Stimulated activated CD4-positive, alpha-beta T cell treated with anti-CD3 and anti-CD28 coated beads, Interleukin-2, amount 100 ng/mL, for 24 hours (primary cell): ENCODE measurements around the gene CA10.

Experiments
- DNase-seq, 2 donors: peaks; one replicate each; pipeline ENCODE4 v3.0.0-alpha.2; 2020

The CA10 gene

GRCh38 chr17:52145476-52145875, 13.0 kb downstream of the CA10 start:
- DNase-seq: no peak

- no peak for DNase-seq
Observed at GRCh38 chr17:52143542-52143941, 15.0 kb downstream of the CA10 start.

DNA sequence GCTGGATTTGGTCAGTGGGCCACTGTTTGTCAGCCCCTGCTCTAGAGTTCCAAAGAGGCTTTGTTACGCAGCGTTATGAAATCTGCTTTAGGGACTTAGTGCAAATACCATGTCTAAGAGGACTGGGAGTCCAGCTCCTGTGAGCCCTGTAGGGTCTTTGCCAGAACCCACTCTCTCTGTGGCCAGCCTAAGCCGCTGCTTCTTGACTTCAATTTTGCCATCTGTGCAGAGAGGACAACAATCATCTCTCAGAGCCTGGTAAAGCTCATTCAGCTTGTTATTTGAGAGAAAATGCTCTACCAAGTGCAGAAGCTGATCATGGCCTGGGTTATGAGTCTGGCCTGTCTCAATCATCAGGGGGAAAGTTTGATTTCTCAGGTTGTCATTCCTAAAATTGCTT, 17.9 kb downstream of the CA10 start:
- no peak for DNase-seq

DNA sequence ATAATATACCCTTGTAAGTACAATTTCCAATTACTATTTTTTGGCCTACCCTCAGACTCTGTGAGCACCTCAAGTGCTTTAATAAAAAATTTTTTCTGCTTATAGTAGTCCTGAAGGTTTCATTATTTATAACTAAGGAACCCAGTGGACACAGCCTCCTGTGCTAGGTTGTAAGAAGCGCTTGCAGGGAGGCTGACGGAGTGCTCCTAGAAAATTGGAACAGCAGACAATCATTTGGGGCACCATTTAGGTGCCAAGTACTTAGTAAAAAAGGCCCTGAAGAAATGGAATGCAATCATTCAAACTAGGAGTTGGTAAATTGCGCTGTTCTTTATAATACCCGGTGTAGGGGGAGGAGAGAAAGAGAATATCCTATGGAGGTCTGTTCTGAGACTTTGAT, 19.8 kb downstream of the CA10 start:
- DNase-seq: no peak

DNA sequence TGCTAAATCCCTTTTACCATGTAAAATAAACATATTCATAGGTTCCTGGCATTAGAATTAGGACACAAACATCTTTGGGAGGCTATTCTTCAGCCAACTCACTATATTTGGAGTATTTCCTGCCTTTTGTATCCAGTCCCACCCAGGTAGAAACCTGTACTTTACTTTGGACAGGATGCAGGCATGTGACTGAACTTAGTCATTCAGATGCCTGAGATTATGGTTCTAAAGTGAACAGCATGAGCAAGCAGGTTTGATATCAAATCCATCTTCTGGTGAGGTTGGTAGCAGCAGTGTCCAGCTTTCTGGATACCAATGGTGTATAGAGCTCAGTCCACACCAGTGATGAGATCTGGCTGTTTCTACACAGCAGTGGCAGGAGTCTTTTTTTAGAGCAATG, 20.2 kb downstream of the CA10 start:
- DNase-seq: no peak

DNA sequence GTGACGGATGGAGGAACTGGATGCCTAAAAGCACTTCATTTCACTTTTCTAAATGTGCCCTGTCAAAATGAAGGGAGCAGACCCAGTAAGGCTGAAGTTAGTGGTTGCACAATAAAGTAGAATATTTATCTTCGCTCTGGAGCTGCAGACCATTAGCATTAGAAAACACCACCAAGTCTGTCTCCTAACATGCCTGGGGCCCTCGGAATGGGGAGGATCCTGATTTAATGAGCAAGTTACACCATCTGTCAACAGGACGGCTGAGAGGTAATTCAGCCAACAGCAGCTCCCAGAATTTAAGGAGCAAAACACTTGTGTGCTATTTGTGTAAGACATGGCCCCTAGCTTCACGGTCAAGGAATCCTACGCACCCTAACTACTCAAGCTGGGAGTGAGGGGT, 22.3 kb downstream of the CA10 start:
- DNase-seq: no peak

- no peak for DNase-seq
Observed at GRCh38 chr17:52134641-52135040, 23.9 kb downstream of the CA10 start.

GRCh38 chr17:52128721-52129120, 29.8 kb downstream of the CA10 start:
- DNase-seq: no peak

DNA sequence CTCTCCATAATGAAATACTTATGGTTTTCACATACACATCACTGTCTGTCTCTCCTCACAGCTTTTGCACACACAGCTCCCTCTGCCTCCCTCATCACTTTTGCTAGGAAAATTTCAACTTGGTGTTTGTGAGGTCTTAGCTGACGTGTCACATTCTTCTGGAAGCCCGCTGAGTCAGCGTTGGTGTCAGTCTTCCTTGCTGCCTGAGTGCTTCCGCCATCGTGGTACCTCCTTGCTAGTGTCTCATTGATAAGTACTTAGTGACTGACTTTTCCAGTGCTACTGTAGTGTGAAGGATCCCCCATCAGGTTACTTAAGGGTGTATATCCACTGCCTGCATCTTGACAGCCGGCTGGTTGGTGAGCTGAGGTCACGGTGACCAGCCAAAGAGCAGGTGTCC, 33.5 kb downstream of the CA10 start:
- DNase-seq: no peak

DNA sequence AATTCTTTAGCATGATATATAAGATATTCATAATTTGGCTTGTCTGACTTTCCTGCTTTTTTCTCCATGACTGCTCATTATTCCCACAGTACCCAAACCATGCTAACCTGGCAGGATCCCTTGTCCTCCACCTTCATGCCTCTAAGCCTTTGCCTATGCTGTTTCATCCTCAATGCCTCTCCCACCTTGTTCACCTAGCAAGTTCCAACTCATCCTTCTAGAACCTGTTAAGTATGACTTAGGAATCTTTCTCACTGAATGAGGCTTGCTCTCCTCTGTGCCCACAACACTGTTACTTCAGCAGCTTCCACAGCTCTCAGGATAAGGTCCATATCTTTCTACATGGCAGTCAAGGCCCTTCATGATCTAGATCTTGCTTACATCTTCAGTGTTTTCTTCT, 34.0 kb downstream of the CA10 start:
- DNase-seq: no peak

- no peak for DNase-seq
Observed at GRCh38 chr17:52120465-52120864, 38.0 kb downstream of the CA10 start.

DNA sequence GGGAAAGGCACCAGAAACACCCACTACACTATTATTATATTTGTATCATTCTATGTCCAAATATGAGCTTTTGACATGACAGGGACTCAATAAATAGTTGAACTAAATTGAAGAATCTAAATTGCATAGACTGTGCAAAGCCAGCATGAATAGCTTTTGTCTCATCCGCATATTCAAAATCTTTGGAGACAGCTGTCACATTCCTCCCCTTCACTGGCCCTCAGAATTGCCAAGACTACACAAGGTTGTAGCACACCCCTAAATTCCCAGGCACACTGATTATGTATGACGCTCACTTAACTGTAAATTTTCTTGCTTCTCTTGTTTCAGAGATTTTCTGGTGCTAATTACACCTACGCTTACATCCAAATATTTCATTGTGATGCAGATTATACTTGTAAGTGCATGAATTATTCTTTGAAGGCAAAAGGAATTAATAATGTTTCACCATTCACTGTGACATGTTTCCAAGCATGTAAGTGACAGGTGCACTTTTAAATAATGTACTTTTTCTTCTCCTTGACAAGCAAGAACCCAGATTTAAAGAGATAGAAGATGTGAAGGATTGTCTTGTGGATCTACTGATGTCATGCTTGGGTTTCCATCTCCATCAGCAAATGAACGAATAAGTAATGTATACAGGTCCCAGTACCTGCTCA, 47.5 kb downstream of the CA10 start:
- DNase-seq: no peak

- peak; percentile 44 to 55 for DNase-seq
Observed at GRCh38 chr17:52106638-52107261, 51.8 kb downstream of the CA10 start.

DNA sequence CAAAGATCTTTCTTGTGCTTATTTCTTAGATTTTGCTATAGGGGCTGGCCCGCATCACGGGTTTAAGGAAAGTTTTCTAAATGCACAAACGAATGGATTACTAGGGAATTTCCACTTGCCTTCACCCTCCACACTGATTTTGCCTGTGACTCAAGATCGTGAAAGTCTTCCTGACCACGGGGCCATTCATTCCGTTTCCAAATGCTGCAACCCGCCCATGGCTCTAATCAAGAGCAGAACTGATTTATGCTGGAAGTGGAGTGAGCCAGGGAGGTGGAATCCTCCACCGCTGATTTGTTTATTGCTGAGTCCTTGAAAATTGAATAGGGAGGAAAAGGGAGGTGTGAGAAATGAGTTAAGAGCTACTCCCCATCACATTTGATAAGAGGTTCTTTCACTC, 52.4 kb downstream of the CA10 start:
- DNase-seq: no peak

- DNase-seq: no peak
Observed at GRCh38 chr17:52105591-52105990, 52.9 kb downstream of the CA10 start.

- DNase-seq: no peak
Observed at GRCh38 chr17:52096056-52096455, 62.5 kb downstream of the CA10 start.

- no peak for DNase-seq
Observed at GRCh38 chr17:52084176-52084575, 74.3 kb downstream of the CA10 start.

- no peak for DNase-seq
Observed at GRCh38 chr17:52079496-52079895, 79.0 kb downstream of the CA10 start.

- DNase-seq: no peak
Observed at GRCh38 chr17:52071712-52072111, 86.8 kb downstream of the CA10 start.

GRCh38 chr17:52064791-52065211, 93.7 kb downstream of the CA10 start:
- DNase-seq: no peak

DNA sequence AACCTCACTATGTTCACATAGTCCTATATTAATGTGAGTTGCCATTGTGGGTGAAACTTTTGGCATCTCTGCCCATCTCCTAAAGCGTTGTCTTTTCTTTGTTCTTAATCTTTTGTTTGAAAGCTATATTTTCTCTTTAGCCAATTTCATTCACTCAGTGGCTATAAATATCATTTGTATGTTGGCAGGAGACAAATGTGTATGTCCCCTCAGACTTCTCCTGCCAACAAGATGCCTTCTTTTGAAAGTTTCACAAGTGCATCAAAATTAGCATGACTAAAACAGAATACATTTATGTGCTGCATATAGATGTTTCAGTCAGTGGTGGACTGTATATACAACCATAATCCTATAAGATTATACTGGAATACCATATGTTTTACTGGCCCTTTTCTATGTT, 109.0 kb downstream of the CA10 start:
- DNase-seq: no peak

DNA sequence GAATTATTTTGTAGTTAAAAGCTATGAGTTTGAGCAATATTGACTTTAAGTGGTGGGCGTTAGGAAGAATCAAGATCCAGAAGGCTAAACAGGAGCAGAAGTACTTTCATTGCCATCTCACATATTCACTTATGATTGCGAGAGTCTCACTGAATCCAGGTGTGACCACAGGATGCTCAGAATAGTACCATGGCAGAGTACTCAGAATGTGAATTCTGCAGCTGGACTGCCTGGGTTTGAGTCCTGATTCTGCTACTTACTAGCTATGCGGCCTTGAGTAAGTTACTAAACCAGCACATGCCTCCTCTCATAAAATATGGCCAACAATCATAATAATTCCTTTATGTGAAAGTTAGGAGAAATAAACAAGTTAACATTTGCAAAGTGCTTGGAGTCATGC, 109.5 kb downstream of the CA10 start:
- no peak for DNase-seq

DNA sequence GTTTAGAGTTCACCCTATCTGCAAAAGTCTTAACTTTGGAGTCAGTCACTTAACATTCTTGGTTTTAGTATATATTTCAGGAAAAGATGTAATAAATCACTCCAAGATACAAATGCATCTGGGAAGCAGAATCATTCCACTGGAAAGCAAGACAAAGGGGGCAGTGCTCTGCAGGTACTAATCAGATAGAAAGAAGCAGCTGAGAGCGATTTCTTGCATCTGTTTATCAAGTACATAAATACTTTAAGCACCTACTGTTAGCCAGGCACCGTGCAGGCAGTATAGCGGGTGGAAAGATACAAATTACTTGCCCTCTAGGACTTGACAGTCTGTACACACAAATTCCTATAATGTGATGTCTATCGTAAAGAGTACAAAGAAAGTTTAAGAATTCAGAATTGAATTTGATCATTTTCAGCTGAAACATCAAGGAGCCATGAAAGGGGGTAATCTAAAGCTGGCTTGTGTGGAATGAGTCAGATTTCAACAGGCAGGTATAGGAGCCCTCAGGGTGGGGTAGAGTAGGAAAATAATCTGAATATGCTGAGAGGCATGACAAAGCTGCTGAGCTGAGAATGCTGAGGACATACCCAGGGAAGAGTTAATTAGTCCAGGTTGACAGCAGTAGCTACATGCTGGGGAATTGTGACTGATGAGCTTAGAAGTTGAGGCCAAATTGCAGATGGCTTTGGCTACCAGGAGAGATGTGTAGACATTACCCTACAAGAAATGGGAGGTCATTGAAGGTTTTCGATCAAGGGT, 110.2 kb downstream of the CA10 start:
- DNase-seq: no peak

DNA sequence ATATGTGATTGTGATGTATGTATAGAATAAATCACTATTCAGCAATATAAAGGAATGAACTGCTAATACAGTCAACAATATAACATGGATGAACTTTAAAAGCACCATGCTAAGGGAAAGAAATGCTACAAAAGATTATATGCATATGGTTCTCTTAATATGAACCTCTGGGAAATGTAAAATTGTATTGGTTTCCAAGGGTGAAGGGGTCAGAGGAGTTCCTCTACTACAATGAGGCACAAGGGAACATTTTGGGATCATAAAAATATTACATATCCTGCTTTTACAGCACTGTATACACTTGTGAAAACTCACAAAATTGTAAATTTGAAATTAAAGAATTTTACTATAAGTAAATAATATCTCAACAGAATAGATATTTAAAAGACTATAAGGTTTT, 111.4 kb downstream of the CA10 start:
- DNase-seq: no peak
